WTC11 (cell line): ENCODE measurements around the gene DBH. TPM values are rescaled to one million over a fixed set of nuclear protein-coding genes. Genes with fewer than 3 reads are reported as not detected.
A peak's percentile ranks its signal among the peaks of the same experiment; 100 is the strongest.

Experiments
- ATAC-seq: fragments of 200-7000 bp; cut with Tn5 transposase; 2 replicates; pipeline ENCODE4 v1.10.0; 2021; ENCODE audit warnings: mild to moderate bottlenecking, moderate library complexity
- CTCF ChIA-PET: fragments of 300-600 bp; sonication (Branson Sonifier 250); formaldehyde crosslinking; loops from one replicate; lab custom pipeline; 2021; ENCODE audit warnings: antibody characterized with exemption; lab: Charles Lee
- POLR2A ChIA-PET: fragments of 350-600 bp; sonication (Branson Sonifier 250); formaldehyde crosslinking; loops from one replicate; lab custom pipeline; 2021; ENCODE audit warnings: antibody characterized with exemption; lab: Charles Lee
- DNase-seq: peaks from one replicate; pipeline ENCODE4 v3.0.0; 2021; ENCODE audit warnings: low spot score
- H3K27ac Mint-ChIP-seq: 2 replicates; pipeline ENCODE4 v1.8.0; 2021; ENCODE audit warnings: mixed read lengths
- H3K27me3 Mint-ChIP-seq: 2 replicates; pipeline ENCODE4 v1.8.0; 2021; ENCODE audit warnings: low read depth, mild to moderate bottlenecking, moderate library complexity, mixed read lengths
- H3K36me3 Mint-ChIP-seq: 2 replicates; pipeline ENCODE4 v1.8.0; 2021; ENCODE audit warnings: mixed read lengths
- H3K4me1 Mint-ChIP-seq: 2 replicates; pipeline ENCODE4 v1.8.0; 2022; ENCODE audit warnings: mixed read lengths
- H3K4me3 Mint-ChIP-seq: 2 replicates; pipeline ENCODE4 v1.8.0; 2021; ENCODE audit warnings: mild to moderate bottlenecking, moderate library complexity, mixed read lengths
- H3K9me3 Mint-ChIP-seq: 2 replicates; pipeline ENCODE4 v1.8.0; 2021; ENCODE audit warnings: mixed read lengths
- AR ChIP-seq: fragments of 250-450 bp; sonication (Bioruptor Pico); IDR thresholded peaks from 2 replicates; pipeline ENCODE4 v1.9.0; 2021; ENCODE audit warnings: mild to moderate bottlenecking
- ATF3 ChIP-seq: sonication (generic); formaldehyde crosslinking; conservative IDR thresholded peaks from 2 replicates; pipeline ENCODE4 v1.8.1; 2022; ENCODE audit warnings: mild to moderate bottlenecking, missing genetic modification reagents
- CREB1 ChIP-seq: sonication (generic); formaldehyde crosslinking; IDR thresholded peaks from 2 replicates; pipeline ENCODE4 v1.8.0; 2023; ENCODE audit warnings: mild to moderate bottlenecking, missing genetic modification reagents
- HMGXB4 ChIP-seq: sonication (generic); formaldehyde crosslinking; IDR thresholded peaks from 2 replicates; pipeline ENCODE4 v1.8.1; 2023; ENCODE audit warnings: mild to moderate bottlenecking, moderate library complexity, missing genetic modification reagents
- MLX ChIP-seq: sonication (generic); formaldehyde crosslinking; IDR thresholded peaks from 2 replicates; pipeline ENCODE4 v1.8.1; 2023; ENCODE audit warnings: mild to moderate bottlenecking, missing genetic modification reagents, moderate library complexity
- MXD4 ChIP-seq: fragments of 250-450 bp; sonication (Bioruptor Pico); IDR thresholded peaks from 2 replicates; pipeline ENCODE4 v1.8.0; 2021; ENCODE audit warnings: mild to moderate bottlenecking, moderate library complexity, borderline replicate concordance
- PRDM15 ChIP-seq: sonication (generic); formaldehyde crosslinking; IDR thresholded peaks from 2 replicates; pipeline ENCODE4 v1.8.0; 2022; ENCODE audit warnings: missing genetic modification reagents
- SMAD3 ChIP-seq: sonication (generic); formaldehyde crosslinking; IDR thresholded peaks from 2 replicates; pipeline ENCODE4 v1.8.0; 2022; ENCODE audit warnings: missing genetic modification reagents, mild to moderate bottlenecking, borderline replicate concordance
- SP1 ChIP-seq: sonication (generic); formaldehyde crosslinking; conservative IDR thresholded peaks from 2 replicates; pipeline ENCODE4 v1.8.1; 2022; ENCODE audit warnings: missing genetic modification reagents
- TEAD4 ChIP-seq: sonication (generic); formaldehyde crosslinking; IDR thresholded peaks from 2 replicates; pipeline ENCODE4 v1.8.0; 2022; ENCODE audit warnings: mild to moderate bottlenecking, missing genetic modification reagents
- USF2 ChIP-seq: sonication (generic); formaldehyde crosslinking; IDR thresholded peaks from 2 replicates; pipeline ENCODE4 v1.8.1; 2023; ENCODE audit warnings: mild to moderate bottlenecking, missing genetic modification reagents, moderate library complexity
- ZNF263 ChIP-seq: sonication (generic); formaldehyde crosslinking; IDR thresholded peaks from 2 replicates; pipeline ENCODE4 v1.8.1; 2022; ENCODE audit warnings: low read depth, mild to moderate bottlenecking, moderate library complexity, missing genetic modification reagents
- ZNF317 ChIP-seq: sonication (generic); formaldehyde crosslinking; IDR thresholded peaks from 2 replicates; pipeline ENCODE4 v1.8.1; 2023; ENCODE audit warnings: low read depth, mild to moderate bottlenecking, moderate library complexity, missing genetic modification reagents, borderline replicate concordance
- ZNF532 ChIP-seq: fragments of 250-450 bp; sonication (Bioruptor Pico); IDR thresholded peaks from 2 replicates; pipeline ENCODE4 v1.9.0; 2021; ENCODE audit warnings: mild to moderate bottlenecking, borderline replicate concordance
- total RNA-seq: library from RNA; stranded (reverse); gene quantifications from 3 replicates; pipeline ENCODE4 v1.2.3, GENCODE V29; 2021

DBH gene
- total RNA-seq, 1 experiment from 2014 or later: 0.24 TPM

- TF ChIP-seq ZNF263 (CRISPR knock-in tag) (0 out of 2 replicates have a peak, but pooled peaks have one; percentile 23), MLX (CRISPR knock-in tag) (no peak), TEAD4 (CRISPR knock-in tag) (no peak), SMAD3 (CRISPR knock-in tag) (no peak), ATF3 (CRISPR knock-in tag) (no peak)
- TF ChIP-seq, all 79 proteins: peak for 1
- ATAC-seq: no peak
- Mint-ChIP-seq H3K4me1 (peaks cover 4% of the 10 kb centered on the region; the same call in 1 of the 2 replicates), H3K27ac (no peak overlapping the region), H3K36me3 (peaks cover 8% of the 10 kb centered on the region), H3K9me3 (no peaks in the 10 kb centered on the region), H3K27me3 (no peaks in the 10 kb centered on the region), H3K4me3 (no peak overlapping the region)
- CTCF ChIA-PET: interaction anchor here (0.6 to 0.9 kb wide), 3 partner anchors 11 to 153 kb away, joined by 3 read pairs; no protein-coding TSS in a partner anchor
- DNase-seq: no peak
- POLR2A ChIA-PET: no interaction called here
Measured at GRCh38 chr9:133666387-133666786, 30.2 kb downstream of the DBH start.

GRCh38 chr9:133666845-133667244 is 30.7 kb downstream of the DBH start:
- Mint-ChIP-seq H3K4me3 (no peak overlapping the region), H3K27me3 (no peaks in the 10 kb centered on the region), H3K36me3 (peaks cover 8% of the 10 kb centered on the region), H3K4me1 (peaks cover 4% of the 10 kb centered on the region; the same call in 1 of the 2 replicates), H3K27ac (no peak overlapping the region), H3K9me3 (peaks cover under 1% of the 10 kb centered on the region; the same call in 1 of the 2 replicates)
- ChIA-PET CTCF (interaction anchor here (0.6 to 0.9 kb wide), 3 partner anchors 12 to 153 kb away, joined by 3 read pairs; no protein-coding TSS in a partner anchor), POLR2A (no interaction called here)
- no peak for DNase-seq
- no peak for TF ChIP-seq SP1 (CRISPR knock-in tag)
- 0 out of 2 replicates have a peak, but pooled peaks have one; percentile 2 for TF ChIP-seq ZNF263 (CRISPR knock-in tag)
- no peak for TF ChIP-seq USF2 (CRISPR knock-in tag)
- TF ChIP-seq CREB1: no peak
- TF ChIP-seq PRDM15: peak; percentile 54
- TF ChIP-seq HMGXB4 (CRISPR knock-in tag): no peak
- ATAC-seq: no peak

- CTCF ChIA-PET: no interaction called here
- H3K27ac Mint-ChIP-seq: no peak overlapping the region
- TF ChIP-seq MXD4 (CRISPR knock-in tag) (no peak), ZNF532 (no peak), AR (CRISPR knock-in tag) (no peak), ZNF317 (CRISPR knock-in tag) (no peak)
Measured at GRCh38 chr9:133667759-133668450, 31.7 kb downstream of the DBH start.

More at GRCh38 chr9:133667759-133668450, 31.7 kb downstream of the DBH start:
- no peak for ATAC-seq
- Mint-ChIP-seq H3K9me3 (peaks cover 4% of the 10 kb centered on the region; the same call in 1 of the 2 replicates), H3K4me3 (no peak overlapping the region), H3K4me1 (peaks cover 4% of the 10 kb centered on the region; the same call in 1 of the 2 replicates), H3K27me3 (no peaks in the 10 kb centered on the region), H3K36me3 (peaks cover 11% of the 10 kb centered on the region)
- DNase-seq: no peak
- POLR2A ChIA-PET: no interaction called here
